Pancreas (tissue), 10 donors: Measurements from ENCODE around the gene SLC44A2. TPM values are rescaled to one million over a fixed set of nuclear protein-coding genes. Genes with fewer than 3 reads are reported as not detected.
A peak's percentile ranks its signal among the peaks of the same experiment; 100 is the strongest.

Experiments used
- ATAC-seq, 4 donors: fragments of 200-7000 bp; cut with Tn5 transposase; one replicate each; pipeline versions ENCODE4 v1.8.0 to v1.9.1; 2020; ENCODE audit warnings: mild to moderate bottlenecking in 4 of 4, moderate library complexity in 4 of 4
- DNase-seq, 6 donors: peaks; one replicate each; pipeline ENCODE4 v3.0.0-alpha.2; 2020
- FAIRE-seq: peaks from 2 replicates; lab custom pipeline; 2012; peaks lifted over from hg19 to GRCh38; lab: Jason Lieb, UNC
- H3K27ac ChIP-seq, 4 donors: fragments of 200-600 bp; sonication (generic); 1 replicate in 3 of 4; 2 replicates in 1 of 4; pipeline versions ENCODE4 v1.5.0 to v1.8.0; 2020
- H3K27me3 ChIP-seq, 4 donors: fragments of 200-600 bp; one replicate each; pipeline ENCODE4 v1.8.0; 2021
- H3K36me3 ChIP-seq, 3 donors: fragments of 200-600 bp; sonication (generic) in 1 of 3; one replicate each; pipeline versions ENCODE4 v1.5.0 to v1.8.0; 2020 to 2021
- H3K4me1 ChIP-seq, 3 donors: fragments of 200-600 bp; one replicate each; pipeline ENCODE4 v1.8.0; 2021
- H3K4me3 ChIP-seq, 4 donors: fragments of 200-600 bp; sonication (generic) in 2 of 4; one replicate each; pipeline versions ENCODE4 v1.5.0 to v1.8.0; 2020 to 2021
- H3K9me3 ChIP-seq, 4 donors: fragments of 200-600 bp; one replicate each; pipeline ENCODE4 v1.8.0; 2021
- WGBS, 2 donors: extraction: QIAGEN DNeasy Blood & Tissue Kit; methylation state at CpG; one replicate each; pipeline ENCODE4 v1.1.7; 2013; 5-methylcytosine and 5-hydroxymethylcytosine counted together
- intact Hi-C, 3 donors: fragments of 100-400 bp; cut with DNase I; formaldehyde crosslinking; loops; one replicate each; pipeline versions ENCODE4 v1.11.1 to v1.14.2; 2022
- polyA plus RNA-seq, 2 donors: library from polyadenylated mRNA; stranded (reverse); fragments of 200-250 nt; gene quantifications; one replicate each; pipeline ENCODE4 v1.2.3, GENCODE V29; 2013
- total RNA-seq, 6 donors: library from RNA; stranded (reverse); fragmentation: NEBNext Ultra II Directional in 4 of 6; extraction: Animal tissue kit (Norgen Biotek cat#: 25700) in 4 of 6; gene quantifications; one replicate each; pipeline versions ENCODE4 v1.2.1 to v1.2.4, GENCODE V29; 2021 to 2023
- TF ChIP-seq, protein P1 (sequence below), 4 donors: fragments of 200-600 bp; sonication (generic) in 3 of 4; IDR thresholded peaks; one replicate each; pipeline versions ENCODE4 v1.5.0 to v1.8.0; 2021; ENCODE audit warnings: antibody characterized with exemption in 4 of 4
- donor health status: healthy with polysubstance abuse.
- donor health status: DM: no; HTN: no; CAD: no; lungs with moderate emphysema.
- donor health status: DM: no; HTN: no; CAD: no.
- donor health status: control.
- donor health status: control.
- donor health status: Bipolar disorder and iron deficiency.
- donor health status: DM: yes; HTN: yes; CAD: no.
- donor health status: DM: no; HTN: no; CAD: no.
- donor health status: DM: no; HTN: no; CAD: no.
- donor health status: DM: yes; HTN: yes; CAD: no.

Gene SLC44A2
- 10 to 100 TPM; 32.7 to 69.0 (median 48.4) TPM for total RNA-seq
- 10 to 100 TPM; 42.8 to 61.5 TPM for polyA plus RNA-seq

DNA sequence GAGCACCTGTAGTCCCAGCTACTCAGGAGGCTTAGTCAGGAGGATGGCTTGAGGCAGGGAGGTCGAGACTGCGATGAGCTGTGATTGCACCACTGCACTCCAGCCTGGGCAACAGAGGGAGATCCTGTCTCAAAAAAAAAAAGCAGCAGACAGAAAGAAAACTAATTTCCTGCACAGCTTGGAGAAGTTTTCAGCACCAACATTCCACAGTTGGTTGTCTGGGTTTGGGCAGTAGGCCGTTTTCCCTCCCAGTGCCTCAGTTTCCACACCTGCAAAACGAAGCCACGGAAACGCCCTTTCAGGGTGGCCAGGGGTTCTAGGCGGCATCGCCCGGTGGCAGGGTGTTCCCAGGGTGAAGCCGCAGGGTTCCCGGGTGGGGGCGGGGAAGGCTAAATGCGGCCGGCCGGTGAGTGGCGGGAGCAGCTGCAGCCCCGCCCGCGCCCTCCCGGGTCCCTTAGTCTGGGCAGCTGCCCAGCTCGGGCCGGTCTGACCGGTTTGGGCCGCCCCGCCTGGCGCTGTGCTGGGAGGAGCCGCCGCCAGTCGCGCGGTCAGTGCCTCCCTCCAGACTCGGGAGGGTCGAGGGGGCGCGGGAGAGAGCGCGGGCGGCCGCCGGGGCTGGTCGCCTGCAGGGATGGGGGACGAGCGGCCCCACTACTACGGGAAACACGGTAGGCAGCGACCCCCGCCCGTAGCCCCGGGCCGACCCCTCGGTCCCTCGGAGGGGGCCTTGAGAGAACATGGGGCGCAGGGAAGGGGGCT lies at the start of gene SLC44A2:
Gene SLC44A2 (plus strand): TSS at position 551 of the 759 bp plus-strand sequence. CDS start 81 bp downstream, at position 632.
- Histone ChIP-seq H3K27me3 (no peaks in the 10 kb centered on the region), H3K36me3 (peaks cover 0 to 2% (median 0%) of the 10 kb centered on the region in 3 donors), H3K9me3 (no peaks in the 10 kb centered on the region), H3K4me1 (peaks cover 6 to 10% (median 8%) of the 10 kb centered on the region in 3 donors), H3K27ac (peak within 1 kb of the TSS; percentile 75 to 91 (median 82)), H3K4me3 (peak within 1 kb of the TSS; percentile 68 to 83 (median 76))
- intact Hi-C loops = no loop called here
- 2 to 4% methylated on average over 33 to 52 of the region's 53 CpGs for WGBS, 2 donors
- TF ChIP-seq, protein P1, sequence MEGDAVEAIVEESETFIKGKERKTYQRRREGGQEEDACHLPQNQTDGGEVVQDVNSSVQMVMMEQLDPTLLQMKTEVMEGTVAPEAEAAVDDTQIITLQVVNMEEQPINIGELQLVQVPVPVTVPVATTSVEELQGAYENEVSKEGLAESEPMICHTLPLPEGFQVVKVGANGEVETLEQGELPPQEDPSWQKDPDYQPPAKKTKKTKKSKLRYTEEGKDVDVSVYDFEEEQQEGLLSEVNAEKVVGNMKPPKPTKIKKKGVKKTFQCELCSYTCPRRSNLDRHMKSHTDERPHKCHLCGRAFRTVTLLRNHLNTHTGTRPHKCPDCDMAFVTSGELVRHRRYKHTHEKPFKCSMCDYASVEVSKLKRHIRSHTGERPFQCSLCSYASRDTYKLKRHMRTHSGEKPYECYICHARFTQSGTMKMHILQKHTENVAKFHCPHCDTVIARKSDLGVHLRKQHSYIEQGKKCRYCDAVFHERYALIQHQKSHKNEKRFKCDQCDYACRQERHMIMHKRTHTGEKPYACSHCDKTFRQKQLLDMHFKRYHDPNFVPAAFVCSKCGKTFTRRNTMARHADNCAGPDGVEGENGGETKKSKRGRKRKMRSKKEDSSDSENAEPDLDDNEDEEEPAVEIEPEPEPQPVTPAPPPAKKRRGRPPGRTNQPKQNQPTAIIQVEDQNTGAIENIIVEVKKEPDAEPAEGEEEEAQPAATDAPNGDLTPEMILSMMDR (IDR thresholded peaks at IDR 0.05) = no peak
- peak; percentile 90 to 97 (median 96) for DNase-seq
- ATAC-seq = peak; percentile 98 to 99 (median 99)
- no peak for FAIRE-seq

DNA sequence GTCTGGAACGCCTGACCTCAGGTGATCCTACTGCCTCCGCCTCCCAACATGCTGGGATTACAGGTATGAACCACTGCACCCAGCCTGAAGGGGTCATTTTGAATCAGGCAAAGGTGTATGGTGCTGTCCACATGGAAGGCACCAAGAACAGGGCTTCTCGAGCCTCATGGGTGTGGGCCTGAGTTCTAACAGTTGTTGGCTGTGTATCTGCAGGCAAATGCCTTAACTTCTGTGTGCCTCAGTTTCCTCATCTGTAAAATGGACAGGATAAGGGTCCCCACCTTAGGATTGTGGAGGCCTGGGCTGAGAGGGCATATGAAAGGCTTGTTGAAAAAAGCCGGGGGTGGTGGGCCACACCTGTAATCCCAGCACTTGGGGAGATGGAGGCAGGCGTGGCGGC lies 47.4 kb upstream of the SLC44A2 start:
- H3K36me3 ChIP-seq = peaks cover 0 to 7% (median 0%) of the 10 kb centered on the region in 3 donors
- intact Hi-C loops = loop anchor here in 1 of 3 donors (10.0 kb wide), 1 partner anchor 67 kb away; no protein-coding TSS in a partner anchor
- H3K27me3 ChIP-seq = no peaks in the 10 kb centered on the region
- TF ChIP-seq, protein P1 (IDR thresholded peaks at IDR 0.05) = no peak
- H3K27ac ChIP-seq = no peak overlapping the region
- FAIRE-seq = no peak
- no peaks in the 10 kb centered on the region for H3K9me3 ChIP-seq
- H3K4me1 ChIP-seq = no peaks in the 10 kb centered on the region
- DNase-seq = no peak
- WGBS, 2 donors = 74 to 83% methylated on average over 6 of the region's 6 CpGs
- ATAC-seq = no peak
- no peak overlapping the region for H3K4me3 ChIP-seq

DNA sequence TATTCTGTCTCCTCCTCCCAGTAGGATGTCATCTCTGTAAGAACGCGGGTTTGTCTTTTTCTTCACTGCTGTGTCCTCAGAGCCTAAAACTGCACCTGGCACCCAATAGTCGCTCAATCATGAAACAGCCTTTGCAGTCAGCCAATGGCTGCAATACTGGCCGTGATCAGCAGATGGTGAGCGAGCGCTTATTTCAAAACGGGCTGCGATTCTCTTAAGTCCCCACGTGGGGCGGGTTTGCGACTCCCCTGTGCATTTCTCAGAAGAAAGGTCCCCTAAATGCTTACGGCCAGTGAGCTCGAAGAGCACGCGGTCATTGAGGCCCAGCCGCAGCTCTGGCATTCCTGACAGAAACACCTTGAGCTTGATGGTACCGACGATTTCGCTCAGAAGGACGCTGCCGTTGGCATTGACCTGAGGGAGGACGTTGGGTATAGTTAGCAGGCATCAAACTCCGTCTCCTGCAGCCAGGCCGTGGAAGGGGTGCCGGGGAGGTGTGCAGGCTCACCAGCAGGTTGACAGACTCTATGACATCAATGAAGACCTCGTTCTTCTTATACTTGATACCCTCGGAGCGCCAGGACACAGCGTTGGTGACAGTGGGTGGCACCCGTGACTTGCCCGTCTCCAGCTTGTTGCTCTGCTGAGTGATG lies 44.2 kb upstream of the SLC44A2 start:
- FAIRE-seq = no peak
- WGBS, 2 donors = 34 to 35% methylated on average over 31 of the region's 31 CpGs
- peak; percentile 74 to 92 (median 88) for DNase-seq

DNA sequence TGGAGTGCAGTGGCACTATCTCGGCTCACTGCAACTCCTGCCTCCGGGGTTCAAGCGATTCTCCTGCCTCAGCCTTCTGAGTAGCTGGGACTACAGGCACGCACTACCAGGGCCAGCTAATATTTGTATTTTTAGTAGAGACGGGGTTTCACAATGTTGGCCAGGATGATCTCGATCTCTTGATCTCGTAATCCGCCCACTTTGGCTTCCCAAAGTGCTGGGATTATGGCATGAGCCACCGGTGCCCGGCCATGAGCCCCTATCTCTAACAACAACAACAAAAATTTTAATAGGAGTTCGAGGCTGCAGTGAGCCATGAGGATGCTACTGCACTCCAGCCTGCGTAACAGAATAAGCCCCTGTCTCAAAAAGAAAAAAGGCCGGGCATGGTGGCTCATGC lies 43.3 kb upstream of the SLC44A2 start:
- Histone ChIP-seq H3K27ac (no peak overlapping the region), H3K4me1 (no peaks in the 10 kb centered on the region), H3K36me3 (peaks cover 0 to 7% (median 0%) of the 10 kb centered on the region in 3 donors), H3K4me3 (no peak overlapping the region), H3K9me3 (no peaks in the 10 kb centered on the region), H3K27me3 (no peaks in the 10 kb centered on the region)
- TF ChIP-seq, protein P1 (IDR thresholded peaks at IDR 0.05) = no peak
- intact Hi-C loops = loop anchor here in 2 of 3 donors (2.0 to 5.0 kb wide), 2 partner anchors 60 to 65 kb away; no protein-coding TSS in a partner anchor
- DNase-seq (no peak), FAIRE-seq (no peak), ATAC-seq (no peak)
- WGBS, 2 donors = 87 to 89% methylated on average over 13 of the region's 13 CpGs

More for the DNA sequence above, 44.2 kb upstream of the SLC44A2 start:
- H3K4me1 ChIP-seq = no peaks in the 10 kb centered on the region
- intact Hi-C loops = loop anchor here in 1 of 3 donors (5.0 kb wide), 1 partner anchor 61 kb away; no protein-coding TSS in a partner anchor
- ATAC-seq = peak; percentile 88 to 98 (median 97)
- H3K9me3 ChIP-seq = no peaks in the 10 kb centered on the region
- peaks cover 0 to 7% (median 0%) of the 10 kb centered on the region in 3 donors for H3K36me3 ChIP-seq
- no peak overlapping the region for H3K4me3 ChIP-seq
- TF ChIP-seq, protein P1 (IDR thresholded peaks at IDR 0.05) = peak; percentile 80 to 96 (median 93)
- no peak overlapping the region for H3K27ac ChIP-seq
- H3K27me3 ChIP-seq = no peaks in the 10 kb centered on the region
